GM19438 (cell line): ENCODE data around the gene MFSD12.
A peak's percentile ranks its signal among the peaks of the same experiment; 100 is the strongest.

Source experiments
- ATAC-seq: cut with Tn5 transposase; IDR thresholded peaks from one replicate; pipeline ENCODE4 v1.9.1; 2021; ENCODE audit warnings: low read depth; ENCODE audit not compliant: unreplicated experiment

The MFSD12 gene

DNA sequence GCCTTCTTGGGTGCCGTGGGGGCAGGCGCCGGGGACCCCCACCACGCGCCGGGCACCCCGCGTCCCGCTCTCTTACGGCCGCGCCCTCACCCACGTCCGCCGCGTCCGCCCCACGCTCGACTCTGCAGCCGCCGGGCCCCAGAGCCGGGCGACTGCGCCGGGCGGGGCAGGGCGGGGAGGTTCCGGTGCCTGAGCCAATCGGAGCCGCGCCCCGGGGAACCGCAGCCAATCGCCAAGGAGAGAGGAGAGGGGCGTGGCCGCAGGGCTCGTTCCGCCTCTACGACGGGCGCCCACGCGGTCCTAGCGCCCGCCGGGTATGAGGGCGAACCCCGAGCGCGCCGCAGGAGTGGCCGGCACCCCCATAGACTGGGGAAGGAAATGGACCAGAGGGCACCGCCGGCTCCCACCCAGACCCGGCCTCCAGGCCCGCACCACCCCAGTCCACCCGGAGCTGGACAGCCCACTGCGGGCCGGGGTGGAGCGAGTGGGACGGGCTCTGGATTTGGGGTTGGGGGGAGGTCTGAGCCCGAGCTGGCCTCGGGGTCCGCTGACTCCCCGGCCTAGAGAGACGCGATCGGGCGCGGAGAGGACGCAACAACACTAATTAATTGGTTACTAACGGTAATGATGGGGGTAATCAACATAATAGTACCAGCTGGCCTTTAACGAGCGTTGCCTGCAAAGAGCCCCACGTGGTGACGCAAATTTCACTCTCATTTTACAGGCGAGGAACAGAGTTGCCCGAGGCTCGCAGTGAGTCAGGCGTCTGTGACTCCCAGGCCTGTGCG is at the start of gene MFSD12:
MFSD12 (minus strand) TSS at position 126 of the 788 bp plus-strand sequence. CDS start 183 bp downstream, outside the sequence.
- peak; percentile 73 for ATAC-seq

DNA sequence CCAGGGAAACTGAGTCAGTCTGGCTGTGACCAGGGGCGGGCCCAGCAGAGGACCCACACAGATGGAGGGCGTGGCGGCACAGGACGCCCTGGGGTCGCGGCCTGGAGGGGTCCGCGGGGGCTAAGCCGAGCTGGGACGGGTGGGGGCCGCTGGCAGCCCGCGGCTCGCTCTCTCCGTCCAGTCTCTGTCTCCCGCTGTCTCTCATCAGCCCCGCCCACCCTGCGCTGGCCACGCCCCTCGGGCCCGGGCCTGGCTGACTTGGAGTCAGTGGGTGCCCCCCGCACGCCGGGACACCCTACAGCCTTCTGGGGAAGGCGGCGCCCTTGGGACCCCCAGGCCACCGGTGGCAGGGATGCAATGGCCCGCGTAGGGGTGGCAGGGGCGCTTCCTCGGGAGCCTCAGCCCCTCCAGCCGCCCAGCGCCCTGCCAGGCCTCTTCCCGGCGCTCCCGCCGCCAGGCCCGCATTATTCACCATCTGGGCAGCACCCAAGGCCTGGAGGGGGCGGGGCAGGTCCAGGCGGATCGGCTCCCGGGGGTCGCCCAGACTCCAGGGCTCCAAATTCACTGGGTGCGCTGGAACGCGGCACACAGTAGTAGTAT is 49.4 kb upstream of the MFSD12 start, which contains the start of gene TBXA2R:
TBXA2R (minus strand) TSS at position 186 of the 600 bp plus-strand sequence. CDS start 6,241 bp downstream, outside the sequence.
- no peak for ATAC-seq

DNA sequence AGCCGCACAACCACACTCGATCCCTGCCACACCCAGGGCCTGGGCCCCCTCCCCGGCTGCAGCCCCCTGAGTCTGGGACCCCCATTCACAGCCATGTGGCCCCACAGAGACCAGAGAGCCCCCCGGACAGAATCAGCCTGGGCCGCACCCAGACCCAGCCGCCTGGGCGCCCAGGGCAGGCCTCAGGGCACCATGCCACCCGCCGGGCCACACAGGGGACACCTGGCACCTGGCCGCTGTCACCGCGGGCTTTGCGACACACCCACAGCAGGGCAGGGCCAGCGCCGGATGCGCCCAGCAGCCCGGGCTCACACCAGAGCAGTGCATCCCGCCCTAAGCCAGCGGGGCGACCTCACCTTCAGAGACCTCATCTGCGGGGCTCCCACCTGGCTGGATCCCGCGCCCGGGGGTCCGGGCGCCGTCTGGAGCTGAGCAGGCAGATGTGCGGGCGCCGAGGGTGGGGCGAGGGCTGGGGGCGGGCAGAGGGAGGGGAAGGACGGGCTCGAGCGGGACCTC is 48.8 kb upstream of the MFSD12 start:
- ATAC-seq, result no peak

DNA sequence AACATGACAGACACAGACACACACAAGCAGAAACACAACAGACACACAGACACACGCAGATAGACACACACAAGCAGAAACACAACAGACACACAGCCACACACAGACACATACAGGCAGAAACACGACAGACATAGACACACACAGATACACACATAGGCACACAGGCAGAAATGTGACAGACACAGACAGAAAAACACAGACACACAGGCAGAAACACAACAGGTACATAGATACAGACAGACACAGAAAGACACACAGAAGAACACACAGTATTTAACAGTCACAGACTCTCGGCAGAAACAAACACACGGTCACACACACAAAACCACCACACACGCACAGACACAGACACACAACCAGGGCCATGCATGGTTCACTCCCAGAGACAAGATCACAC is 48.4 kb upstream of the MFSD12 start:
- ATAC-seq, result no peak

DNA sequence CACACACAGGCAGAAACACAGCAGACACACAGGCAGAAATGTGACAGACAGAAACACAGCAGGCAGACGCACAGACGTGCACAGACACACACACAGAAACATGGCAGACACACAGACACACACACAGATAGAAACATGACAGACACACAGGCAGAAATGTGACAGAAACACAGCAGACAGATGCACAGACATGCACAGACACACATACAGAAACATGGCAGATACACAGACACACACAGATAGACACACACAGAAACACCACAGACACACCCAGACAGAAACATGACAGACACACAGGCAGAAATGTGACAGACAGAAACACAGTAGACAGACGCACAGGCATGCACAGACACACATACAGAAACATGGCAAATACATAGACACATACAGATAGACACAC is 48.0 kb upstream of the MFSD12 start:
- no peak for ATAC-seq

DNA sequence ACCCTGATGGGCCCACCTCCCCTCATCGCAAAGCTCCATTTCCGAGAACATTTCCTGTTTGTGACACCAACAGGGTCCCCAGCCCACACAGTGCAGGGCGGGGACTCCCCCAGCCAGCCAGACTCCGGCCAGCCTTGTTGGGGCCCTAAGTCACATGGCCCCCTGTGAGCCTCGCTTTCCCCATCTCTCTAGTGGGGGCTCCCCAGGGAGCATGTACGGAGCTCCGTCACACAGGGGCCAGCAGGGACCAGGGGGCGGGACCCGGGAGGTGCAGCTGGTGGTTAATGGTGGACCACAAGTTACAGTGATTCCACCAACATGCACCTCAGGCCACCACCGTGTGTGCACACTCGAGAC is 47.6 kb upstream of the MFSD12 start:
- ATAC-seq, result no peak

DNA sequence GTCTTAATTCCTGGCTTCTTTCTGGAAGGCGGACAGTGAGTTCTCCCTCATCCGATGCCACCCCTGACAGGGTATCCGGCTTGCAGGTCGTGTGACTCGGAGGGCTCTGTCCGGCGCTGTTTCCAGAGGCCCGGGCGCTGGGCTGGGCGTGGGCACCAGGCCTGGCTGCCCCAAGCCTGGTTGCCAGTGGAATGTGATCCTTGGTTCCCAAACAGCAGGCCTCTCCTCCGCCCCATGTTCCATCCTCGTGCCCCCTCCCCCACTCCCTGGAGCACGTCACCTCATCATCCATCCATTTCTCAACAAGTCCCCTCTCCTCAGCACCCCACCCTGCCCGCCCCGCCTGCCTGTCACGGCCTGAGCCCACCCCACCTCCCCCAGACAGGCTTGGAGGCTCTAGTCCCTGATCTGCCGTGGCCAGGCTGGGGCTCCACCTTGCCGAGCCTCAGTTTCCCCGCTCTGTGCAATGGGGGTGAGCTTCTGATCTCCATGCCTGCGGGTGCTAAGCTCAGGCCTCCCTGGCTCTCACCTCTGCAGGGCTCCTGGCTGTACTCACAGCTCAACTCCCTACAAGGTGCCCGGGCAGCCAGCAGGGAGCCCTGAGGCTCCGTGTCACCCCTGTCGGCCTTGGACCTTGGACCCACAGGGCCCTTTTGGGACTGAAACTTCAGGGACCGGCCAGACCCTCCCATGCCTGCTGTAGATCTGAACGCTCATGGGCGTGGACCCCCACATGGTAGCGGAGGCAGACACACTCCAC is 47.0 kb upstream of the MFSD12 start:
- no peak for ATAC-seq

DNA sequence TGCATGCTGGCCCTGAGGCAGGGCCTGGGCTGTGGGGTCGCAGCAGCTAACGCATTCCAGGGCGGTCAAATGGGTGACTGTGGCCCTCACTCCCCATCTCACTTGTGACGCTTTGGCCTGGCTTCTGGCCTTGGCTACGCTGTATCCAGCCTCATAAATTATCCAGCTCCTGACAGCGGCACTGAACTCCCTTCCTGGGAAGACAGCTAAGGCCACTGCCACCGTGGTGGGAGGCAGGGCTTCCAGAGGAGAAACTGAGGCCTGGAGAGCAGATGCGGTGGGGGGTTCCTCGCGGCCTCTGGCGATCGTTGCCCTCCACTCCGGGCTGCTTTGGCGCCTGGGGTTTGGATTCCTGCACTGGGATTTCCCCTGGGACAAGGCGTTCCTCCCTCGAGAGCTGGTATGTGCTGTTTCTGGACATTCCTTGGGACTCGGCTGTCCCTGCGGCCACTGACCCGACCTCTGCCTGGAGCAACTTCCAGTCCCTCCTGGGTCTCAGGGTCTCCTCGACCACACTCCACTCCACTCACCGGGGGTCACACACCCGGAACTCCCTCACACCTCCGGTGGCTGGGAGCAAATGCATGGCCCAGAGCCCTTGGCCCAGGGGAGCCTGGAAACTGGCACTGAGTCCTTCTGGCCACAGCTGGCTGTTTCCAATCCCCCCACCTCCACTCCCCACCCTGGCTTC is 45.9 kb upstream of the MFSD12 start:
- ATAC-seq, result no peak

DNA sequence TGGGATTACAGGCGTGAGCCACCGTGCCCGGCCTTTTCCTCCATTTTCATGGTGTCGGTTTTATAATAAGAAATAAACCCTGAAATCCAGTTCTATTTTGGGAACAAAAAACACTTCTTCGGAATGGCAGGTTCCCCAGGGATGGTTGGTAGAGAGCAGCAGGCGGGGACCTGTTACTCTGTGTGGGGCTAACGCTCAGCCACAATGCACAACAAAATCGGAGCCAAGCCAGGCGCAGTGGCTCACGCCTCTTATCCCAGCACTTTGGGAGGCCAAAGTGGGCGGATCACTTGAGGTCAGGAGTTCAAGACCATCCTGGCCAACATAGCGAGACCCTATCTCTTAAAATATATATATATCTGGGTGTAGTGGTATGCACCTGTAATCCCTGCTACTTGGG is 43.6 kb upstream of the MFSD12 start:
- ATAC-seq, result no peak

DNA sequence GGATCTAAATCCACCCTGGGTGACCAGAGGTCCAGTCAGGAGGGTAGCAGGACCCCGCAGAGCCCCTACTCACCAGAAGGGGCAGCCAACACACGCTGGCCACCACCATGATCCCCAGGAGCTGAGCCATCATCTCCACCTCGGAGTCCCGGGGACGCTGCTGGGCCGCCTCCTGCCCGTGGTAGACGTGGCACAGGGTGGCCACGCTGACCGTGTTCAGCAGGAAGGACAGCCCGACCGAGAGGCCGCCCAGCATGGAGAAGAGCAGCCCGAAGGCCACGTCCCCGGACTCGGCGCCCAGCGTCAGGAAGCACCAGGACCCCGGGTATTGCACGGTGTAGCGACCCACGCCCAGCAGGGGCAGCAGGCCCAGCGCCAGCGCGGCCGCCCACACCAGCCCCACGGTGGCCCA is 42.4 kb upstream of the MFSD12 start:
- ATAC-seq, result no peak

DNA sequence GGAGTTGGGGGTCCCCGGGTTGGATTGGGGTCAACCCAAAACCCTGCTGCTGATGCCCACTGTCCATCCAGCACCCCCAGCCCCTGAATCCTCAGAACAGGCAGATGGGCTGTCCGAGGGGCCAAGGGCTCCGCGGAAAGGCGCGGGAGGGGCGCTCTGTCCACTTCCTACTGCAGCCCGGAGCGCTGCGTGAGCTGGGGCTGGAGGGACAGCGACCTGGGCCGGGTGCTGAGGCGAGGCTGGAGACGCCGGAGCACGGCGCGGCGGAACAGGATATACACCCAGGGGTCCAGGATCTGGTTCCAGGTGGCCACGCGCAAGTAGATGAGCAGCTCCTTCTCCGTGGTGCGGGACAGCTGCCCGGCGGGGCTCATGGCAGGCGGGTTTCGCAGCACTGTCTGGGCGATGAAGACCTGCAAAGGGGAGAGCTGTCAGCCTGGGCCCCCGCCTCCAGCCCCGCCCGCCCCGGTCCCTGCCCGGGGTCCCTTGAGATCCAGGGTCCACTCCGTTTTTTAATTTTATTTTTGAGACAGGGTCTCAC is 38.2 kb upstream of the MFSD12 start:
- ATAC-seq, result no peak

DNA sequence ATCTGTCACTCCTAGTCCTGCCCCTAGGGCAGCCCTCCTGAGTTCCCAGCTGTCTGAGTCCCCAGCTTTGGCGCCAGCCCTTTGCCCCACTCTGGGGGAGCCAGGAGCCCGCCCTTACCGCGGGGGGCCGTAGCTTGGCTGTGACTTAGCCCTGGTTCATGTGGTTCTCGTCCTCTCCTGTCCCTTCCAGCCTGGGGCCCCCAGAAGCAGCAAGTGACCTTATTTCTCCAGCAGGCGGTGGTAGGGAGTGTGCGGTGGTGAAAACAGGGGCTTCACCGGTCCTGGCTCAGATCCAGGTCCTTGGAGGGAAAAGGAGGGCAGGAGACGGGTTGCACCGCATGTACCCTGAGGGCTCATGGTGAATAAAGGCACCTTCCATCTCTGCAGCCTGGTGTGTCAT is 35.8 kb upstream of the MFSD12 start:
- no peak for ATAC-seq

DNA sequence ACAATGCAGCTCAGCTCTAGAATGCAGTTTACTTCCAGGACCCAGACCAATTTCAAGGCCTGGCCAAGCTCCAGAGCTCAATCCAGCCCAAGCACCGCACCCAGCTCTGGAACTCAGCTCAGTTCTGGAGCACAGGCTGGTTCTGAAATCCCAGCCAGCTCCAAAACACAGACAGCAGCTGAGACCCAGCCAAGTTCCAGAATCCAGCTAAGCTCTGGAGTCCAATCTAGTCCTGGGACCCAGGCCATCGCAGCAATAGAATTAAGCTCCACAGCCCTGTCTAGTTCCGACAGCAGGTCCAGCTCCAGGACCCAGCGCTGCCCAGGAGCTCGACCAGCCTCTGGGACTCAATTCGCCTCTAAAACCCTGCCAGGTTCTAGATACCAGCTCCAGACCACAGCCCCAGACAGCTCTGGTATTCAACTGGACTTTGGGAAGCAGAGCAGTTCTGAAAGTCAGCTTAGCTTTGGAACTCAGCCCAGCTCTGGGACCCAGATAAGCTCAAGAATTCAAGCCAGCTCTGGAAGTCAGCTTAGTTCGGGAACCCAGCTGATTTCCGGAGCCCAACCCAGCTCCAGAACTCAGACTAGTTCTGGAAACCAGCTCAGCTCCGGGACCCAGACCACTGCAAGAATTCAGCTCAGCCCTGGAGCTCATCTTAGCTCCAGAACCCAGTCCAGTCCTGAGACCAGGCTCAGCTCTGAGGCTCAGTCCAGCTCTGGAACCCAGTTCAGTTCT is 34.7 kb upstream of the MFSD12 start:
- no peak for ATAC-seq

DNA sequence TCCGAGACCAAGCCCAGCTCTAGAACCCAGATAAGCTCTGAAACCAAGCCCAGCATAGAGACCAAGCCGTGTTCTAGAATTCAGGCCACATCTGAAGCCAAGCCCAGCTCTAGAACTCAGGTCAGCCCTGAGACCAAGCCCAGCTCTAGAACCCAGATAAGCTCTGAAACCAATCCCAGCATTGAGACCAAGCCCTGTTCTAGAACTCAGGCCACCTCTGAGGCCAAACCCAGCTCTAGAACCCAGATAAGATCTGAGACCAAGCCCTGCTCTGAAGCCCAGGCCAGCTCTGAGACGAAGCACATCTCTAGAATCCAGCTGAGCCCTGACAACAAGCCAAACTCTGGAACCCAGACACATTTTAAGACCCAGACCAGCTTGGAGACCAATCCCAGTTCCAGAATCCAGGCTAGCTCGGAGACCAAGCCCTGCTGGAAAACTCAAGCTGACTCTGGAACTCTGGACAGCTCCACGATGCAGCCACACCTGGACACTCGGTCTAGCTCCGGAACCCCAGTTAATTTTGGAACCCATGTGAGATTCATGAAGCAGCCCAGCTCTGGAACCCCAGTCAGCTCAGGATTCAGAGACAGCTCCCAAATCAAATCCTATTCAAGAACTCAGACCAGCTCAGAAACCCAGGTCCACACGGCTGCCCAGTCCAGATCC is 33.7 kb upstream of the MFSD12 start:
- ATAC-seq, result no peak

DNA sequence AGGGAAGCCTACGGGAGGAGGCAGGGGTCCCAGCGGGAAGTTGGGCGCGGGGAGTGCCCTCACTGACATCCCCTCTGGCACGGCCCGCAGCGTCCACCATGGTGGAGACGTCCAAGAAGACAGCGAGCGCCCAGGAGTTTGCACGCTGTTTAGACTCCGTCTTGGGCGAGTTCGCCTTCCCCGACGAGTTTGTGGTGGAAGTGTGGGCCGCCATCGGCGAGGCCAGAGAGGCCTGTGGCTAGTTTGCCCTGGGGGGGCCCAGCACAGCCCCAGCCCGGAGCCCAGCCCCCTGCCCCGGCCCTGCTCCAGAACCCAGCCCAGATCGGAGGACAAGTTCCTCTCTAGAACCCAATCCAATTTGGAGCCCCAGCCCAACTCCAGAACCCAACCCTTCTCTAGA is 32.6 kb upstream of the MFSD12 start:
- ATAC-seq, result no peak

DNA sequence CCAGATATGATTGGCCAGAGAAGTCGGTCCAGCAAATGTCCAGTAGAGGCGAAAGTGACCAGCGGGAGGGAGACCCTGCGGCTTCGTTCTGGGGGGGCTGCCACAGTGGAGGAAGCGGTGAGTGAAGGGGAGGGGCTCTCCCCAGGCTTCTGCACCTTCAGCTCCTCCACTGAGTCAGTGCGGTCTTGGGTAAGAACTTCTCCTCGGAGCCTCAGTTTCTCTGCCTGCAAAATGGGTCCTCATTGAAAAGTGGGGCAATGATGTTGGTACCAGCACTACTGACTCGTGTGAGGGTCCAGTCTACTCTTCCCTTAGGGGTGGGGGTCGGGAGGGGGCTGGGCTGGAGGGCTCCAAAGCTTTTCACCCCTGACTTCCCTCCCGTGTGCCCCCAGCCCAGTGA is 32.1 kb upstream of the MFSD12 start:
- no peak for ATAC-seq

DNA sequence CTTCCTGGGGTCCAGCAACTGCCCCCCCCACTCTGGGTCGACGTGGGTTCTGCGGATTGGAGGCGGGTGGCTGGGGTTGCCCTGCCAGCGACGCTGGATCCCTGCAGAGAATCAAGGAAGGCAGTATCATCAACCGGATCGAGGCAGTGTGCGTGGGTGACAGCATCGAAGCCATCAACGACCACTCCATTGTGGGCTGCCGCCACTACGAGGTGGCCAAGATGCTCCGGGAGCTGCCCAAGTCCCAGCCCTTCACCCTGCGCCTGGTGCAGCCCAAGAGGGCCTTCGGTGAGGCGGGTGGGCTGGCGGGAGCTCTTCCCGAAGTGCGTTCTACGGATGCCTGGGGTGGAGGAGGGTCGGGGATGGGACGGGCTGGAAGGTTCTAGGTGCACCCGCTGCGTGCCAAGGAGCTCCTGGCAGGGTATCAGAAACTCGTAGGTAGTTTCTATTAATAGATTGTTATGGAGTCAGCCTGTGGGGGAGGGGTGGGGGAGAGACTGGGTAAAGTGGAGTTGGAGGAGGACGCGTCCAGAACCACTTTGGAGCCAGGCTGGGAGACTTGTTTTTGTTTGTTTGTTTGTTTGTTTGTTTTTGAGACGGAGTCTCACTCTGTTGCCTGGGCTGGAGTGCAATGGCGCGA is 29.4 kb upstream of the MFSD12 start:
- ATAC-seq, result no peak

DNA sequence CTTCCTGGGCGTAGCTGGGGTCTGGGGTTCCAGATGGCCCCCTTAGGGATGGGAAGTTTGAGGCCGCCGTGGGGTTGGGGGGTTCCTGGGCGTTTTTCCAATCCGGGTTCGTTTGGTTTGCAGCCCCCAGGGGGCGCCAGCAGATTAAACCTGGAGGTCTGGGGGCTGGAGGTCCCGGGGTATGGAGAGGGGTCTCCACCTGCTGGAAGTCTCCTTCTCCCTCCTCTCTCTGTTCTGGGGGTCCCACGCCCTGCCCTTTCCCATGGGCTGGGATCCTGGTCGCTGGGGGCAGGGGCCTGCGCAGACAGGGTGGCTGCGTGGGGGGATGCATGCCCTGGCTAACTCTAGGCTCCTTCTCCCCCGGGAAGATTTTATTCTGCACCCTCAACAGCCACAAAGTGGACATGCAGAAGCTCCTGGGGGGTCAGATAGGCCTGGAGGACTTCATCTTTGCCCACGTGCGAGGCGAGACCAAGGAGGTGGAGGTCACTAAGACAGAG is 28.8 kb upstream of the MFSD12 start:
- no peak for ATAC-seq
